B cell (primary cell): ENCODE results near the gene CHST13.

Experiments
- CTCF ChIP-seq: fragments of 200-600 bp; IDR thresholded peaks from one replicate; pipeline ENCODE4 v1.8.0; 2022; ENCODE audit warnings: antibody characterized with exemption, mild to moderate bottlenecking
- EZH2 ChIP-seq: IDR thresholded peaks from 2 replicates; pipeline ENCODE4 v1.6.1; 2012; ENCODE audit warnings: borderline replicate concordance, low read depth, mild to moderate bottlenecking, moderate library complexity, low read length; ENCODE audit not compliant: insufficient read depth, poor library complexity, severe bottlenecking

- TF ChIP-seq CTCF = no peak
- TF ChIP-seq EZH2 = no peak
Measured at GRCh38 chr3:126511291-126511690, 12.7 kb upstream of the CHST13 start.
